Peyer's patch (tissue), 4 donors: Measurements from ENCODE around the gene ADH7.

ENCODE experiments used
- CTCF ChIP-seq, 6 experiments: fragments of 450-650 bp in 4 of 6; fragments of 200-600 bp in 2 of 6; sonication (generic) in 1 of 6; IDR thresholded peaks; one replicate each; pipeline ENCODE4 v1.5.1; 2017 to 2019; ENCODE audit warnings: antibody characterized with exemption in 6 of 6, mild to moderate bottlenecking in 3 of 6, moderate library complexity in 1 of 6
- POLR2A ChIP-seq, 2 donors: fragments of 450-650 bp; IDR thresholded peaks; one replicate each; pipeline ENCODE4 v1.5.1; 2017; ENCODE audit warnings: antibody characterized with exemption in 2 of 2, mild to moderate bottlenecking in 2 of 2, moderate library complexity in 2 of 2

GRCh38 chr4:99382745-99383360 is 52.3 kb downstream of the ADH7 start:
- TF ChIP-seq CTCF (IDR thresholded peaks at IDR 0.05) (no peak), POLR2A (IDR thresholded peaks at IDR 0.05) (no peak)
